Ovary (tissue), 3 donors: Measurements from ENCODE around the gene SLTM.
"Not testable (repeated sequence)": the region's sequence is repeated elsewhere in the genome, so short reads cannot be mapped to it uniquely, and the experiment has no call there.

Source experiments
- CTCF ChIP-seq, 3 donors: fragments of 450-650 bp in 2 of 3; fragments of 200-600 bp in 1 of 3; IDR thresholded peaks; one replicate each; pipeline versions ENCODE4 v1.5.1 to v1.8.0; 2016 to 2022; ENCODE audit warnings: antibody characterized with exemption in 3 of 3, mild to moderate bottlenecking in 1 of 3
- POLR2A ChIP-seq: fragments of 450-650 bp; IDR thresholded peaks from one replicate; pipeline ENCODE4 v1.6.1; 2017; ENCODE audit warnings: antibody characterized with exemption, mild to moderate bottlenecking, moderate library complexity
- donor health status: DM: no; HTN: no; CAD: no.

GRCh38 chr15:58920447-58920846 is 13.0 kb downstream of the SLTM start:
- TF ChIP-seq POLR2A; CTCF (IDR thresholded peaks at IDR 0.05): not testable (repeated sequence)
